A549 (cell line): Measurements from ENCODE around the gene TMEM179B. TPM values are rescaled to one million over a fixed set of nuclear protein-coding genes. Genes with fewer than 3 reads are reported as not detected.

Experiments used
- ATAC-seq, 2 experiments: fragments of 200-7000 bp in 1 of 2; fragments of >200 bp in 1 of 2; cut with Nextera tagmentation in 1 of 2; cut with Tn5 transposase in 1 of 2; 3 replicates each; pipeline versions ENCODE4 v1.8.0 to v1.9.1; 2018 to 2020; ENCODE audit warnings: mild to moderate bottlenecking in 1 of 2, moderate library complexity in 1 of 2
- CTCF ChIA-PET: fragments of 300-600 bp; sonication (Branson Sonifier 250); formaldehyde crosslinking; extraction: SDS; loops from one replicate; lab custom pipeline; 2021; ENCODE audit warnings: antibody characterized with exemption, inconsistent platforms; lab: Yijun Ruan, JAX
- POLR2A ChIA-PET: fragments of 350-600 bp; formaldehyde crosslinking; extraction: SDS; loops from one replicate; lab custom pipeline; 2021; ENCODE audit warnings: antibody characterized with exemption, inconsistent platforms; lab: Yijun Ruan, JAX
- DNase-seq, 2 experiments: peaks; one replicate each; pipeline versions ENCODE4 v3.0.0 to v3.0.0-alpha.2; 2011 to 2016; ENCODE audit warnings: low read depth in 1 of 2, low spot score in 1 of 2
- FAIRE-seq: peaks from 2 replicates; lab custom pipeline; 2011; peaks lifted over from hg19 to GRCh38; lab: Jason Lieb, UNC
- H3K27ac ChIP-seq, 2 experiments: fragments of >200 bp; sonication (Bioruptor Twin); formaldehyde crosslinking; 3 replicates each; pipeline ENCODE4 v1.5.1; 2016 to 2017
- H3K4me1 ChIP-seq: fragments of >200 bp; sonication (Bioruptor Twin); formaldehyde crosslinking; 3 replicates; pipeline ENCODE4 v1.6.1; 2016
- H3K4me2 ChIP-seq: fragments of >200 bp; sonication (Bioruptor Twin); formaldehyde crosslinking; 3 replicates; pipeline ENCODE4 v1.6.1; 2016
- H3K4me3 ChIP-seq: fragments of >200 bp; sonication (Bioruptor Twin); formaldehyde crosslinking; 3 replicates; pipeline ENCODE4 v1.5.1; 2016
- H3K9me3 ChIP-seq: fragments of >200 bp; sonication (Bioruptor Twin); formaldehyde crosslinking; 3 replicates; pipeline ENCODE4 v1.6.1; 2016
- BCL3 ChIP-seq: fragments of >200 bp; sonication (Bioruptor Twin); formaldehyde crosslinking; IDR thresholded peaks from 3 replicates; pipeline ENCODE4 v1.6.1; 2016
- BHLHE40 ChIP-seq: IDR thresholded peaks from 2 replicates; pipeline ENCODE4 v1.6.1; 2012; ENCODE audit warnings: low read depth, low read length, inconsistent platforms
- CEBPB ChIP-seq, 2 experiments: fragments of >200 bp in 1 of 2; sonication (Bioruptor Twin) in 1 of 2; formaldehyde crosslinking in 1 of 2; IDR thresholded peaks; 2 replicates each; pipeline ENCODE4 v1.6.1; 2012 to 2016
- CHD2 ChIP-seq: fragments of 150-350 bp; IDR thresholded peaks from 2 replicates; pipeline ENCODE4 v1.6.1; 2014; ENCODE audit warnings: low read length; ENCODE audit not compliant: partially characterized antibody
- EHF ChIP-seq: fragments of 250-450 bp; sonication (Bioruptor Pico); IDR thresholded peaks from 2 replicates; pipeline ENCODE4 v1.5.0; 2020; ENCODE audit warnings: mild to moderate bottlenecking
- EP300 ChIP-seq, 2 experiments: fragments of >200 bp; sonication (Bioruptor Twin); formaldehyde crosslinking; IDR thresholded peaks; 2 replicates in 1 of 2; 3 replicates in 1 of 2; pipeline ENCODE4 v1.6.1; 2016 to 2017
- HDAC2 ChIP-seq: fragments of 200-600 bp; sonication (generic); IDR thresholded peaks from 2 replicates; pipeline ENCODE4 v1.6.1; 2016
- HOXB13 ChIP-seq: fragments of 250-450 bp; sonication (Bioruptor Pico); IDR thresholded peaks from 2 replicates; pipeline ENCODE4 v1.5.0; 2020; ENCODE audit warnings: low read depth, mild to moderate bottlenecking, moderate library complexity
- HOXB5 ChIP-seq: fragments of 250-450 bp; sonication (Bioruptor Pico); IDR thresholded peaks from 2 replicates; pipeline ENCODE4 v1.5.0; 2020; ENCODE audit warnings: mild to moderate bottlenecking, moderate library complexity
- JUN ChIP-seq, 2 experiments: fragments of >200 bp; sonication (Bioruptor Twin); formaldehyde crosslinking; IDR thresholded peaks; 2 replicates in 1 of 2; 3 replicates in 1 of 2; pipeline ENCODE4 v1.6.1; 2016 to 2017
- NPAS2 ChIP-seq: fragments of 250-450 bp; sonication (Bioruptor Pico); IDR thresholded peaks from 2 replicates; pipeline ENCODE4 v1.8.0; 2022; ENCODE audit warnings: mild to moderate bottlenecking, moderate library complexity, borderline replicate concordance
- PHF8 ChIP-seq: fragments of 200-600 bp; sonication (generic); IDR thresholded peaks from 2 replicates; pipeline ENCODE4 v1.6.1; 2016; ENCODE audit warnings: low read depth, mild to moderate bottlenecking, antibody characterized with exemption, moderate library complexity, borderline replicate concordance
- POLR2A ChIP-seq: IDR thresholded peaks from 2 replicates; pipeline ENCODE4 v1.6.1; 2012; ENCODE audit warnings: mild to moderate bottlenecking, low read length
- POLR2AphosphoS2 ChIP-seq: conservative IDR thresholded peaks from 2 replicates; pipeline ENCODE4 v1.6.1; 2012; ENCODE audit warnings: low read length, improper control_type of control experiment, inconsistent platforms
- RARB ChIP-seq: fragments of 250-450 bp; sonication (Bioruptor Pico); IDR thresholded peaks from 2 replicates; pipeline ENCODE4 v1.8.0; 2021; ENCODE audit warnings: mild to moderate bottlenecking, moderate library complexity
- RCOR1 ChIP-seq: fragments of 150-350 bp; IDR thresholded peaks from 2 replicates; pipeline ENCODE4 v1.6.1; 2014; ENCODE audit warnings: antibody characterized with exemption, low read length, low read depth
- TFCP2L1 ChIP-seq: fragments of 250-450 bp; sonication (Bioruptor Pico); IDR thresholded peaks from 2 replicates; pipeline ENCODE4 v1.5.0; 2021; ENCODE audit warnings: mild to moderate bottlenecking
- ZSCAN20 ChIP-seq: fragments of 250-450 bp; sonication (Bioruptor Pico); IDR thresholded peaks from 2 replicates; pipeline ENCODE4 v1.8.0; 2022; ENCODE audit warnings: mild to moderate bottlenecking, moderate library complexity
- WGBS: methylation state at CpG from one replicate; pipeline ENCODE4 v1.1.6; 2017; ENCODE audit errors: missing lambda C conversion rate; 5-methylcytosine and 5-hydroxymethylcytosine counted together
- polyA plus RNA-seq, 4 experiments: library from polyadenylated mRNA; depleted of rRNA in 3 of 4; stranded (reverse); fragments of >200 nt; fragmentation: RNase III in 1 of 4; extraction: RNeasy Plus Mini Kit Qiagen cat#74134 plus additional on column Dnase treatment in 1 of 4; gene quantifications; 2 replicates in 3 of 4; 3 replicates in 1 of 4; pipeline ENCODE4 v1.2.3, GENCODE V29; 2011 to 2017
- TF ChIP-seq, protein P1 (sequence below): IDR thresholded peaks from 2 replicates; pipeline ENCODE4 v1.6.1; 2012
- TF ChIP-seq, protein P2 (sequence below): fragments of 450-650 bp; IDR thresholded peaks from 2 replicates; pipeline ENCODE4 v1.6.1; 2014; ENCODE audit warnings: antibody characterized with exemption
- TF ChIP-seq, protein P3 (sequence below): IDR thresholded peaks from 2 replicates; pipeline ENCODE4 v1.6.1; 2012
- TF ChIP-seq, protein P4 (sequence below): fragments of >200 bp; sonication (Bioruptor Twin); formaldehyde crosslinking; IDR thresholded peaks from 2 replicates; pipeline ENCODE4 v1.6.1; 2016
- TF ChIP-seq, protein P5 (sequence below): fragments of 200-600 bp; sonication (generic); IDR thresholded peaks from 2 replicates; pipeline ENCODE4 v1.6.1; 2016; ENCODE audit warnings: antibody characterized with exemption, mild to moderate bottlenecking, moderate library complexity

Gene TMEM179B
- polyA plus RNA-seq, 2 of the 4 experiments (the other 2 are of a cell fraction), result 62.8 to 64.7 TPM

GRCh38 chr11:62831520-62832335 is 44.5 kb downstream of the TMEM179B start, which contains the start of gene STX5:
Gene STX5, minus strand, starts transcription at chr11:62832051. Its CDS starts 808 bp downstream, at chr11:62831243.
- Histone ChIP-seq H3K4me2 (peak within 1 kb of the TSS; percentile 96), H3K4me1 (peaks cover 18% of the 10 kb centered on the region), H3K27ac (peak within 1 kb of the TSS; percentile 91 to 94), H3K9me3 (no peaks in the 10 kb centered on the region), H3K4me3 (peak within 1 kb of the TSS; percentile 85)
- ChIA-PET POLR2A (interaction anchor here (0.6 to 2.2 kb wide), 15 partner anchors 9 to 210 kb away, joined by 3 to 52 read pairs (median 6); partner anchors contain the start of genes B3GAT3, HNRNPUL2, SLC3A2 and TMEM179B), CTCF (interaction anchor here (0.6 to 3.0 kb wide), 6 partner anchors 45 to 437 kb away, joined by 3 to 16 read pairs (median 4); partner anchors contain the start of genes TMEM179B and ZBTB3)
- peak; percentile 89 to 94 for ATAC-seq
- WGBS, result 2% methylated on average over 23 of the region's 65 CpGs
- TF ChIP-seq CEBPB (IDR thresholded peaks at IDR 0.05), result no peak
- TF ChIP-seq RCOR1, result no peak
- no peak for TF ChIP-seq NPAS2 (CRISPR knock-in tag)
- TF ChIP-seq, protein P1, sequence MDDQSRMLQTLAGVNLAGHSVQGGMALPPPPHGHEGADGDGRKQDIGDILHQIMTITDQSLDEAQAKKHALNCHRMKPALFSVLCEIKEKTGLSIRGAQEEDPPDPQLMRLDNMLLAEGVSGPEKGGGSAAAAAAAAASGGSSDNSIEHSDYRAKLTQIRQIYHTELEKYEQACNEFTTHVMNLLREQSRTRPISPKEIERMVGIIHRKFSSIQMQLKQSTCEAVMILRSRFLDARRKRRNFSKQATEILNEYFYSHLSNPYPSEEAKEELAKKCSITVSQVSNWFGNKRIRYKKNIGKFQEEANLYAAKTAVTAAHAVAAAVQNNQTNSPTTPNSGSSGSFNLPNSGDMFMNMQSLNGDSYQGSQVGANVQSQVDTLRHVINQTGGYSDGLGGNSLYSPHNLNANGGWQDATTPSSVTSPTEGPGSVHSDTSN, result peak; percentile 99
- peak; percentile 34; the same call in 1 of the 3 replicates for TF ChIP-seq BCL3
- TF ChIP-seq, protein P2, sequence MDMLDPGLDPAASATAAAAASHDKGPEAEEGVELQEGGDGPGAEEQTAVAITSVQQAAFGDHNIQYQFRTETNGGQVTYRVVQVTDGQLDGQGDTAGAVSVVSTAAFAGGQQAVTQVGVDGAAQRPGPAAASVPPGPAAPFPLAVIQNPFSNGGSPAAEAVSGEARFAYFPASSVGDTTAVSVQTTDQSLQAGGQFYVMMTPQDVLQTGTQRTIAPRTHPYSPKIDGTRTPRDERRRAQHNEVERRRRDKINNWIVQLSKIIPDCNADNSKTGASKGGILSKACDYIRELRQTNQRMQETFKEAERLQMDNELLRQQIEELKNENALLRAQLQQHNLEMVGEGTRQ, result peak; percentile 81
- TF ChIP-seq JUN (IDR thresholded peaks at IDR 0.05), result peak; percentile 16 to 81; a peak in 2 of 5 replicates
- TF ChIP-seq EP300 (IDR thresholded peaks at IDR 0.05), result no peak
- TF ChIP-seq, protein P3, sequence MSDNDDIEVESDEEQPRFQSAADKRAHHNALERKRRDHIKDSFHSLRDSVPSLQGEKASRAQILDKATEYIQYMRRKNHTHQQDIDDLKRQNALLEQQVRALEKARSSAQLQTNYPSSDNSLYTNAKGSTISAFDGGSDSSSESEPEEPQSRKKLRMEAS, result no peak; the same call in 1 of the 2 replicates
- TF ChIP-seq POLR2A, result peak; percentile 37
- no peak for TF ChIP-seq ZSCAN20 (CRISPR knock-in tag)
- TF ChIP-seq, protein P4, sequence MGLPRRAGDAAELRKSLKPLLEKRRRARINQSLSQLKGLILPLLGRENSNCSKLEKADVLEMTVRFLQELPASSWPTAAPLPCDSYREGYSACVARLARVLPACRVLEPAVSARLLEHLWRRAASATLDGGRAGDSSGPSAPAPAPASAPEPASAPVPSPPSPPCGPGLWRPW, result no peak
- TF ChIP-seq BHLHE40, result no peak
- TF ChIP-seq PHF8, result peak; percentile 65
- no peak for FAIRE-seq
- peak; percentile 98 to 99 for DNase-seq

DNA sequence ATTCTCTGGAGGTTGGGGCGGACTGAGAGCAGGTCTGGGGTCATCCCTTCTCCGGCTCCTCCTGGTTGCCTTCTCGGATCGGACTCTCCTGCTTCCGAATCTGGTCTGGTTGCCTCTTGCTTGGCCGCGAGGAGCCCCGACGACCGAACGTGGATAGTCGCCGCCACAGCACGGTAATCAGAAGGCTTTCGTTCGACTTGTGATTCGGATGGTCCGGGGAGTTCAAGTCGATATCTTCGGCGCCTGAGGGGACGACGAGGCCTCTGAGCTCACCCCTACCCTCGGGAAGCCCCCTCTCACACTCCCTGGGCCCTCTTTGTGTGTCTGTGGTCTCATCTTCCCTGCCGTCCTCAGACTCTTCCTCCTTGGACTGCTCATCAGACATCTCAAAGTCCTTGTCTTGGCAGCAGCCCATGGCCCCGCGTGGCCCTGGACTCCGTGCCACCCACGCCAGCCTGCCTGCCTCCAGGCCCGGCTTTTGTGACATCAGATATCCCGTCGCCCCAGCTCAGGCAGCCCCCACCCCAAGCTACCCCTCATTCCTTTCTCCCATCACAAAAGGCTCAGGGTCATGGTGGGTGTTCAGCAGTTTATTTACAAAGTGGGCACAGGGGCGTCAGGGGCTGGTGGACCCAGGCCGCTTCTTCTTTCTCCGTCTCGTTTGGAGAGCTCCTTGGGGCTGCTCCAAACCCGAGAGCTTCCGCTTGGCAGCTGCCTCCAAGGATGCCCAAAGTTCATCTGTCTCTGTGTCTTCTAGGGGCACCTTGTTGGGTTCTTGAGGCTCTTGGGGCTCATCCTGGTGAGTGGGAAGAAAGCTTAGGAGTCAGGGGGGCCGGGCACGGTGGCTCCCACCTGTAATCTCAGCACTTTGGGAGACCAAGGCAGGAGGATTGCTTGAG is 45.4 kb downstream of the TMEM179B start, which contains the start of gene TEX54:
Gene TEX54 (minus strand): TSS at position 506 of the 899 bp plus-strand sequence.
- Histone ChIP-seq H3K4me2 (peak within 1 kb of the TSS; percentile 78), H3K4me1 (peaks cover 19% of the 10 kb centered on the region), H3K9me3 (no peaks in the 10 kb centered on the region), H3K27ac (peak within 1 kb of the TSS; percentile 91 to 94), H3K4me3 (peak within 1 kb of the TSS; percentile 85)
- DNase-seq (no peak), FAIRE-seq (no peak), ATAC-seq (peak; percentile 49 to 51)
- ChIA-PET POLR2A (interaction anchor here (0.6 to 2.2 kb wide), 14 partner anchors 8 to 211 kb away, joined by 3 to 52 read pairs (median 6); partner anchors contain the start of genes B3GAT3, HNRNPUL2, SLC3A2 and TMEM179B), CTCF (interaction anchor here (0.6 to 3.0 kb wide), 5 partner anchors 9 to 438 kb away, joined by 3 to 16 read pairs (median 4); partner anchors contain the start of gene TMEM179B)
- WGBS, result 23% methylated on average over 39 of the region's 40 CpGs
- TF ChIP-seq RCOR1 (no peak), POLR2AphosphoS2 (0 out of 2 replicates have a peak, but pooled peaks have one; percentile 76), HOXB13 (CRISPR knock-in tag) (no peak), CHD2 (no peak), EP300 (IDR thresholded peaks at IDR 0.05) (no peak), RARB (CRISPR knock-in tag) (no peak), HOXB5 (CRISPR knock-in tag) (0 out of 2 replicates have a peak, but pooled peaks have one; percentile 19), EHF (CRISPR knock-in tag) (no peak), BCL3 (no peak), TFCP2L1 (CRISPR knock-in tag) (no peak), HDAC2 (no peak)
- TF ChIP-seq, protein P3, result no peak
- TF ChIP-seq, protein P5, sequence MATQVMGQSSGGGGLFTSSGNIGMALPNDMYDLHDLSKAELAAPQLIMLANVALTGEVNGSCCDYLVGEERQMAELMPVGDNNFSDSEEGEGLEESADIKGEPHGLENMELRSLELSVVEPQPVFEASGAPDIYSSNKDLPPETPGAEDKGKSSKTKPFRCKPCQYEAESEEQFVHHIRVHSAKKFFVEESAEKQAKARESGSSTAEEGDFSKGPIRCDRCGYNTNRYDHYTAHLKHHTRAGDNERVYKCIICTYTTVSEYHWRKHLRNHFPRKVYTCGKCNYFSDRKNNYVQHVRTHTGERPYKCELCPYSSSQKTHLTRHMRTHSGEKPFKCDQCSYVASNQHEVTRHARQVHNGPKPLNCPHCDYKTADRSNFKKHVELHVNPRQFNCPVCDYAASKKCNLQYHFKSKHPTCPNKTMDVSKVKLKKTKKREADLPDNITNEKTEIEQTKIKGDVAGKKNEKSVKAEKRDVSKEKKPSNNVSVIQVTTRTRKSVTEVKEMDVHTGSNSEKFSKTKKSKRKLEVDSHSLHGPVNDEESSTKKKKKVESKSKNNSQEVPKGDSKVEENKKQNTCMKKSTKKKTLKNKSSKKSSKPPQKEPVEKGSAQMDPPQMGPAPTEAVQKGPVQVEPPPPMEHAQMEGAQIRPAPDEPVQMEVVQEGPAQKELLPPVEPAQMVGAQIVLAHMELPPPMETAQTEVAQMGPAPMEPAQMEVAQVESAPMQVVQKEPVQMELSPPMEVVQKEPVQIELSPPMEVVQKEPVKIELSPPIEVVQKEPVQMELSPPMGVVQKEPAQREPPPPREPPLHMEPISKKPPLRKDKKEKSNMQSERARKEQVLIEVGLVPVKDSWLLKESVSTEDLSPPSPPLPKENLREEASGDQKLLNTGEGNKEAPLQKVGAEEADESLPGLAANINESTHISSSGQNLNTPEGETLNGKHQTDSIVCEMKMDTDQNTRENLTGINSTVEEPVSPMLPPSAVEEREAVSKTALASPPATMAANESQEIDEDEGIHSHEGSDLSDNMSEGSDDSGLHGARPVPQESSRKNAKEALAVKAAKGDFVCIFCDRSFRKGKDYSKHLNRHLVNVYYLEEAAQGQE, result no peak
